Calu3 (cell line): ENCODE results near the gene RRAS2. TPM values are rescaled to one million over a fixed set of nuclear protein-coding genes. Genes with fewer than 3 reads are reported as not detected.

Experiments used
- BruUV-seq: library from RNA; stranded (reverse); fragments of 400-500 nt; replicated peaks from 2 replicates; lab custom pipeline; 2021; lab: Mats Ljungman, UMichigan
- CTCF ChIA-PET: fragments of 300-600 bp; sonication (Branson Sonifier 250); formaldehyde crosslinking; loops from one replicate; lab custom pipeline; 2022; ENCODE audit warnings: antibody characterized with exemption; lab: Charles Lee
- DNase-seq: peaks from one replicate; pipeline ENCODE4 v3.0.0; 2022
- H3K27ac Mint-ChIP-seq: one replicate; pipeline ENCODE4 v1.8.0; 2022; ENCODE audit warnings: mixed read lengths; ENCODE audit not compliant: unreplicated experiment
- H3K27me3 Mint-ChIP-seq: one replicate; pipeline ENCODE4 v1.8.0; 2022; ENCODE audit warnings: mixed read lengths; ENCODE audit not compliant: unreplicated experiment
- H3K36me3 Mint-ChIP-seq: one replicate; pipeline ENCODE4 v1.8.0; 2022; ENCODE audit warnings: mild to moderate bottlenecking, moderate library complexity, mixed read lengths; ENCODE audit not compliant: insufficient read depth, unreplicated experiment
- H3K4me1 Mint-ChIP-seq: one replicate; pipeline ENCODE4 v1.8.0; 2022; ENCODE audit warnings: mild to moderate bottlenecking, low read depth, mixed read lengths; ENCODE audit not compliant: unreplicated experiment
- H3K4me3 Mint-ChIP-seq: one replicate; pipeline ENCODE4 v1.8.0; 2022; ENCODE audit warnings: mild to moderate bottlenecking, low read depth, moderate library complexity, mixed read lengths; ENCODE audit not compliant: unreplicated experiment
- H3K9me3 Mint-ChIP-seq: one replicate; pipeline ENCODE4 v1.8.0; 2022; ENCODE audit warnings: low read depth, mixed read lengths; ENCODE audit not compliant: unreplicated experiment
- intact Hi-C: fragments of 100-400 bp; cut with micrococcal nuclease; formaldehyde crosslinking; loops from one replicate; pipeline ENCODE4 v1.10.0; 2022; ENCODE audit not compliant: unreplicated experiment
- total RNA-seq: library from RNA; stranded (reverse); gene quantifications from 2 replicates; pipeline ENCODE4 v1.2.3, GENCODE V29; 2022
- TF ChIP-seq, protein P1 (sequence below): fragments of 200-600 bp; IDR thresholded peaks from one replicate; pipeline ENCODE4 v1.8.0; 2022; ENCODE audit warnings: antibody characterized with exemption; ENCODE audit not compliant: unreplicated experiment

The RRAS2 gene
- total RNA-seq, 1 experiment from 2014 or later: 42.8 TPM

- no peaks in the 10 kb centered on the region for H3K4me1 Mint-ChIP-seq
- no peaks in the 10 kb centered on the region for H3K27me3 Mint-ChIP-seq
- H3K4me3 Mint-ChIP-seq: no peak overlapping the region
- no peaks in the 10 kb centered on the region for H3K36me3 Mint-ChIP-seq
- TF ChIP-seq, protein P1, sequence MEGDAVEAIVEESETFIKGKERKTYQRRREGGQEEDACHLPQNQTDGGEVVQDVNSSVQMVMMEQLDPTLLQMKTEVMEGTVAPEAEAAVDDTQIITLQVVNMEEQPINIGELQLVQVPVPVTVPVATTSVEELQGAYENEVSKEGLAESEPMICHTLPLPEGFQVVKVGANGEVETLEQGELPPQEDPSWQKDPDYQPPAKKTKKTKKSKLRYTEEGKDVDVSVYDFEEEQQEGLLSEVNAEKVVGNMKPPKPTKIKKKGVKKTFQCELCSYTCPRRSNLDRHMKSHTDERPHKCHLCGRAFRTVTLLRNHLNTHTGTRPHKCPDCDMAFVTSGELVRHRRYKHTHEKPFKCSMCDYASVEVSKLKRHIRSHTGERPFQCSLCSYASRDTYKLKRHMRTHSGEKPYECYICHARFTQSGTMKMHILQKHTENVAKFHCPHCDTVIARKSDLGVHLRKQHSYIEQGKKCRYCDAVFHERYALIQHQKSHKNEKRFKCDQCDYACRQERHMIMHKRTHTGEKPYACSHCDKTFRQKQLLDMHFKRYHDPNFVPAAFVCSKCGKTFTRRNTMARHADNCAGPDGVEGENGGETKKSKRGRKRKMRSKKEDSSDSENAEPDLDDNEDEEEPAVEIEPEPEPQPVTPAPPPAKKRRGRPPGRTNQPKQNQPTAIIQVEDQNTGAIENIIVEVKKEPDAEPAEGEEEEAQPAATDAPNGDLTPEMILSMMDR: no peak
- intact Hi-C loops: no loop called here
- CTCF ChIA-PET: no interaction called here
- no peak for DNase-seq
- no peaks in the 10 kb centered on the region for H3K9me3 Mint-ChIP-seq
- no TSS peak for BruUV-seq
- no peak overlapping the region for H3K27ac Mint-ChIP-seq
Measured at GRCh38 chr11:14270690-14271542, 88.1 kb downstream of the RRAS2 start.

GRCh38 chr11:14269692-14270573 is 89.0 kb downstream of the RRAS2 start:
- intact Hi-C loops: no loop called here
- Mint-ChIP-seq H3K27ac (no peak overlapping the region), H3K9me3 (no peaks in the 10 kb centered on the region), H3K27me3 (no peaks in the 10 kb centered on the region), H3K36me3 (peaks cover 5% of the 10 kb centered on the region), H3K4me1 (no peaks in the 10 kb centered on the region), H3K4me3 (no peak overlapping the region)
- TF ChIP-seq, protein P1: no peak
- no peak for DNase-seq
- CTCF ChIA-PET: interaction anchor here (0.7 kb wide), 1 partner anchor 19 kb away, joined by 4 read pairs; no protein-coding TSS in a partner anchor
- no TSS peak for BruUV-seq

DNA sequence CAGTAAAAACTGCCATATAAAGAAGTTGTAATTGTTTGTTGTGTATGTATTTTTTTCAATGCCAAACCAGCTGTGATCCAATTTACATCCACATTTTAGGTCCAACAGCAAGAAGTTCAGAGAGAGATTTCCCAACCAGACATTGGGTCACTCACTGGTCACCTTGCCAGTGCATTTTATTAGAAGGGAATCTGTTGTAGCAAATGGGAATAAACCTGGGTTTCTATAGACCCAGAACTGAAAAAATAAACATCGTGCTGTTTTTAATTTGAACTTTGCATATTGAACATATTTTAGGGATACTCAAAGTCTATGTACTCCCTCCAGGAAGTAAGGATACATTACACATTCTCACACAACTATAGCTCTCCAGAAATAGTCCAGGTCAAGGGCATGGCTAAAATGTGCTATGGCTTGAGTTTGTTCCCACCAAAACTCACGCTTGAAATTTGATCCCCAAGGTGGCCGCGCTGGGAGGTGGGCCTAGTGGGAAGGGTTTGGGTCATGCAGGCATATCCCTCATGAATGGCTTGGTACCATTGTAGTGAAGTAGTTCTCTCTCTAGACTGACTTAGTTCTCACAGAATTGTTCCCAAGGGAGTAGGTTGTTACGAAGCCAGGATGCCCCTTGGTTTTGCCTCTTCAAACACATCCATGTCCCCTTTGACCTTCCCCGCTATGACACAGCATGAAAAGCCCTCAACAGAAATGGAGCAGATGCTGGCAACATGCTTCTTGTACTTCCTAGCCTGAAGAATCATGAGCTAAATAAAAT is 90.9 kb downstream of the RRAS2 start:
- intact Hi-C loops: no loop called here
- no TSS peak for BruUV-seq
- CTCF ChIA-PET: no interaction called here
- TF ChIP-seq, protein P1: no peak
- Mint-ChIP-seq H3K27ac (no peak overlapping the region), H3K36me3 (peaks cover 5% of the 10 kb centered on the region), H3K4me1 (no peaks in the 10 kb centered on the region), H3K9me3 (no peaks in the 10 kb centered on the region), H3K4me3 (no peak overlapping the region), H3K27me3 (no peaks in the 10 kb centered on the region)
- DNase-seq: no peak

DNA sequence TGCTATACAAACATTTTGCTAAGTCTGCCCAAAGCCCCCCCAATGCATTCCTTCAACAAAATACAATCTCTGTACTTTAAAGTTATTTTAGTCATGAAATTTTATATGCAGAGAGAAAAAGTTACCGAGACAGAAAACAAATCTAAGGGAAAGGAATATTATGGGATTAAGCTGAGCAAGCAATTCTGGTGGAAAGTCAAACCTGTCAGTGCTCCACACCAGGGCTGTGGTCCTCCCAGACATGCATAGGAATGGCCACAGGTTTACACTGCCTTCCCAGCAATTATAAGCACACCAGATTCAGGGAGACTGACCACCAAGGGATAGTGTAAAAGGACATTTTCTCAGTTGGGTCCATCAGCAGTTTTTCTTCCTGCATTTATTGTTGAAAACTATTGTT is 92.4 kb downstream of the RRAS2 start:
- CTCF ChIA-PET: interaction anchor here (0.7 kb wide), 1 partner anchor 981 kb away, joined by 3 read pairs; no protein-coding TSS in a partner anchor
- H3K4me1 Mint-ChIP-seq: no peaks in the 10 kb centered on the region
- H3K4me3 Mint-ChIP-seq: no peak overlapping the region
- H3K9me3 Mint-ChIP-seq: no peaks in the 10 kb centered on the region
- TF ChIP-seq, protein P1: no peak
- BruUV-seq: no TSS peak
- intact Hi-C loops: no loop called here
- DNase-seq: no peak
- no peaks in the 10 kb centered on the region for H3K27me3 Mint-ChIP-seq
- peaks cover 5% of the 10 kb centered on the region for H3K36me3 Mint-ChIP-seq
- no peak overlapping the region for H3K27ac Mint-ChIP-seq
